HG02938 (cell line): Measurements from ENCODE around the gene DSCAM.

ENCODE experiments used
- ATAC-seq: cut with Tn5 transposase; IDR thresholded peaks from one replicate; pipeline ENCODE4 v1.9.1; 2021; ENCODE audit warnings: mild to moderate bottlenecking, moderate library complexity; ENCODE audit not compliant: unreplicated experiment

Gene DSCAM

GRCh38 chr21:40841524-40842196, 5.3 kb downstream of the DSCAM start:
- no peak for ATAC-seq

GRCh38 chr21:40840401-40841125, 6.4 kb downstream of the DSCAM start:
- ATAC-seq = no peak

- no peak for ATAC-seq
Observed at GRCh38 chr21:40839521-40839920, 7.4 kb downstream of the DSCAM start.

- ATAC-seq = no peak
Observed at GRCh38 chr21:40837456-40837855, 9.5 kb downstream of the DSCAM start.

- ATAC-seq = no peak
Observed at GRCh38 chr21:40835184-40835694, 11.7 kb downstream of the DSCAM start.

GRCh38 chr21:40833184-40833583, 13.8 kb downstream of the DSCAM start:
- ATAC-seq = no peak

- no peak for ATAC-seq
Observed at GRCh38 chr21:40832316-40832715, 14.6 kb downstream of the DSCAM start.

- ATAC-seq = no peak
Observed at GRCh38 chr21:40830836-40831235, 16.1 kb downstream of the DSCAM start.

GRCh38 chr21:40829791-40830190, 17.2 kb downstream of the DSCAM start:
- no peak for ATAC-seq

- no peak for ATAC-seq
Observed at GRCh38 chr21:40829308-40829707, 17.6 kb downstream of the DSCAM start.

- ATAC-seq = no peak
Observed at GRCh38 chr21:40827509-40827908, 19.4 kb downstream of the DSCAM start.

- ATAC-seq = no peak
Observed at GRCh38 chr21:40819071-40819900, 27.7 kb downstream of the DSCAM start.

GRCh38 chr21:40813918-40814317, 33.0 kb downstream of the DSCAM start:
- ATAC-seq = no peak

GRCh38 chr21:40809673-40810197, 37.2 kb downstream of the DSCAM start:
- no peak for ATAC-seq

- ATAC-seq = no peak
Observed at GRCh38 chr21:40803101-40803500, 43.9 kb downstream of the DSCAM start.

- no peak for ATAC-seq
Observed at GRCh38 chr21:40800126-40800525, 46.8 kb downstream of the DSCAM start.

- ATAC-seq = no peak
Observed at GRCh38 chr21:40797891-40798290, 49.1 kb downstream of the DSCAM start.

- no peak for ATAC-seq
Observed at GRCh38 chr21:40797410-40797809, 49.5 kb downstream of the DSCAM start.

- no peak for ATAC-seq
Observed at GRCh38 chr21:40796464-40796863, 50.5 kb downstream of the DSCAM start.

- no peak for ATAC-seq
Observed at GRCh38 chr21:40795313-40795712, 51.6 kb downstream of the DSCAM start.
